Activated effector memory CD4-positive, alpha-beta T cell treated with anti-CD3 and anti-CD28 coated beads, Interleukin-2, amount 50 U/mL, for 16 hours (primary cell): Measurements from ENCODE around the gene JADE2.
"Not testable (repeated sequence)": the region's sequence is repeated elsewhere in the genome, so short reads cannot be mapped to it uniquely, and the experiment has no call there.

Experiments used
- DNase-seq: peaks from one replicate; pipeline ENCODE4 v3.0.0-alpha.2; 2020

JADE2 gene

DNA sequence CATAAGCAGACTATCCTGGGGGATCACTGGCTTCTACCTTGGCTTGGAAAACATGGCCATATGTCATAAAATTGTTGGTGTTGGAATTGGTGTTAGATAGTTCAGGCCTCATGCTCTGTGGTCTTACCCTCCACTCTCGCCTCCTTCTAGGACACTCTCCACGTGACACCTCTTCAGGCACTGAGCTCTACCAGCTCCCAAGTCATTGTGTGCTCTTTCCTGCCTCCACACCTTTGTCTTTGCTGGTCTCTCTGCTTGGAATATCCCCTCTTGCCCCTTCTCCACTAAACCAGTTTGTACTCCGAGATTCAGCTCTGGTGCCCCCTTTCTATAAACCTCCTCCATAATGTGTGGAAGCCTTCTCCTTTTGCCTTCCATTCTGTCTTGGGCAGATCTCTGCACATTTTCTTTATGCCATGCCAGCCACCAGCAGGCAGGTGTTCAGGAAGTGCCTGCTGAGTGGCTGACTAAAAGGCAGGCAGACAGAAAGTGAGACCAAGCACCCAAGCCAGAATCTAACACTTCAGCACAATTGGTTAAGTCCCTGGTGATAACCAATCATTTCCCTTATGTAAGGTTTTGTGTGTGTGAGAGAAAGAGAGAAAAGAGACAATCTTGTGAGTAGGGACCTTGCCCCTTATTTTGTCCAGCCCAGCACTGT, 69.5 kb downstream of the JADE2 start:
- no peak for DNase-seq

DNA sequence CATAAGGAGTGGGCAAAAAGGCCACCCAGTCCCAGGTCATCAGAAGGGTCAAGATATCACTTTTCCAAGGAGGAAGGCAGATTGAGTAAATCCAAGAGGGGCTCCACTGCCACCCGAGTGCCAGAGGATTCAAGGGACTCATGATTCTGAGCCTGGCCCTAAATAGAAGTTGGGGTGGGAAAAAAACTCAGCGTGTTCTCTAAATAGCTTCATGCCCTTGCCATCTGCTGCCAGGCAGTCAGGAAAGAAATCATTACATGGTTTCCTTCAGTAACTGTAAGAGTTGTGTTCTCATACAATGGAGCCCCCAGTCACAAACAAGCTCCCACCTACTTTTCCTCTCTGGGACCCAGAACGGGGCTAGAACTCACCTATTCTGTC, 70.0 kb downstream of the JADE2 start:
- DNase-seq, result no peak

DNA sequence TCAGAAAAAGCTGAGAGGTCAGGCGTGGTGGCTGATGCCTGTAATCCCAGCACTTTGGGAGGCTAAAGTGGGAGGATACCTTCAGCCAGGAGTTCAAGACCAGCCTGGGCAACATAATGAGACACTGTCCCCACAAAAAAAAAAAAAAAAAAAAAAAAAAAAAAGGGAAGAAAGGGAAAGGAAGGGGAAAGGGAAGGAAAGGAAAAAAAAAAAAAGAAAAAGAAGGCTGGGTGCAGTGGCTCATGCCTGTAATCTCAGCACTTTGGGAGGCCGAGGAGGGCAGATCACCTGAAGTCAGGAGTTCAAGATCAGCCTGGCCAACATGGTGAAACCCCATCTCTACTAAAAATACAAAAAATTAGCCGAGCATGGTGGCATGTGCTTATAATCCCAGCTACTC, 74.3 kb downstream of the JADE2 start:
- not testable (repeated sequence) for DNase-seq

DNA sequence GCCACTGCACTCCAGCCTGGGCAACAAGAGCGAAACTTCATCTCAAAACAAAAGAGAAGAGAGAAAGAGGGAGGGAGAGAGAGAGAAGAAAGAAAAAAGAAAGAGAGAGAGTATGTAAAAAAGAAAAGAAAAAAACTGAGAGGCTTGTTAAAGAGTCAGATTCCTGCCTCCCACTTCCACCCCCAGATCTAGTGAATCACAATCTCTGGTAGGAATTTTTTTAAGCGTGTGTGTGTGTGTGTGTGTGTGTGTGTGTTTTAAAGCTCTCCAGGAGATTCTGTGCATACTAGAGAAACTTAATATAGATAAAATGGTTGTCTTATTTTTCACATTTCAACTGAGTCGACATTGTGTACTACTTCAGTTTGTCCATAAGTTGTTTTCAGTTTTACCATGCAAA, 75.1 kb downstream of the JADE2 start:
- no peak for DNase-seq

DNA sequence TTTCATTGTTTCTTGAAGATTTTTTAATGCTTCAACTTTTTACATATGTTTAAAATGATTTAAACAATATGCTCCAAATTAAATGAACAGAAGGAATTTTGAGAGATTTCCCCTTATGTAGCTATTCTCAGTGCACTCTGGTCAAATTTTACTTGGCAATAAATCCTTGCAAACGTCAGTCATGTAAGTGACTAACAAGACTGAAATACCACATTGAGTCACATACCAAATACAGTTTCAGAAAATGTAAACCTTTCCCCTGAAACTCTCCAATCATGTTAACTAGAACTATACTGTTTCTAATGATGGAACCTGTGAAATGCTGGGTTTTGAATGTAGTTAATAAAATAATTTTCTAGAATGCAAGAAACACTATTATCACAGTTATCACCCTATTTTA, 77.6 kb downstream of the JADE2 start:
- no peak for DNase-seq

DNA sequence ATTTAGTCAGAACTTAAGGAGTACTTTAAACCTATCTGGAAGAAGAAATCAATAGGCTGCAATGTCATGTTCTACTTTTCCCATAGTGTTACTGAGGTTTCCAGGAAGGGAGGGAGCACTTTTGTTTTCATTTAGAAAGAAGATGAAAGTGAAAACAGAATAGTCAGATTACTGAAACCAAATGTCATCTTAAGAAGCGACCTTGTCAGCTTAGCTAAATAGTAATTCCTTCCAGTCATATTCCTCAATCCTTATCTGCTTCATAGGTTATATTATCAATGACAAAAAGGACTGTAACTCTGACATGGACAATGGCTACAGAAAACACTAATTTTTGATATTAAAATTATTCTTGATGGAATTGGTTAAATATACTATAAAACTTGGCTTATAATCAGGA, 79.4 kb downstream of the JADE2 start:
- DNase-seq, result no peak

DNA sequence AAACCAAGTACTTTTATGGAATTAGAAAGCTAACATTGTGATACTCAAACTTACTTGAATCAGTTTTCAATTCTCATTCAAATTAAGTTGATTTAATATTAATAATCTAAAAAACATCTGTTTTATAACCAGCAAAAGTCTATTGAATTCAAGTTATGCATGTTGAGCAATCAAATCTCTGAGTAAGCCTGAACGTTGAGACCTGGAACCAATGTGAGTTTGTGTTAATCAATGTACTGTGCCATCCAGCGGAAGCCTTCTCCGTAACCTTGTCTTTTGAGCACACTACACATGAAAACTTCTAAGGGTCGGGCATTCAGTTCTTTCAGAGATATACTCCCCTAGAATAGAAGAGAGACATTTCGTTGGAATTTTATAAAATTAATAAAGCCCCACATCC, 81.3 kb downstream of the JADE2 start:
- no peak for DNase-seq

DNA sequence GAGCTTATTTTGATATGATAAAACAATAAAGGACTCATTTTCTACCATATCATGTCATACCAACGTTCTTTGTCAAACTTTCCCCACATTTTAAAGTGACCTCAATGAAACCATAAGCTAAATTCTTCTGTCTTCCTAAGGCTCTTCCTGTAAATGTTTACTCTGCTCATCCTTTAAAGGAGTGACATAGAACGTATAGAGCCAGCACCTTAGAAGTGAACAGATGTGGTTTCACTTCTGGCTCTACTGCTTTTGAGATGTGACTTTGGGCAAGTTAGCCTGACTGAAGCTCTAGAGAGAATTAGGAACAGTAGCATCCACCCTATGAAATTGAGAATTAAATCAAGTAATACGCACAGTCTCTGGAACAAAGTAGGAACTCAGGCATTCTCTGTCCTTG, 83.1 kb downstream of the JADE2 start:
- no peak for DNase-seq

DNA sequence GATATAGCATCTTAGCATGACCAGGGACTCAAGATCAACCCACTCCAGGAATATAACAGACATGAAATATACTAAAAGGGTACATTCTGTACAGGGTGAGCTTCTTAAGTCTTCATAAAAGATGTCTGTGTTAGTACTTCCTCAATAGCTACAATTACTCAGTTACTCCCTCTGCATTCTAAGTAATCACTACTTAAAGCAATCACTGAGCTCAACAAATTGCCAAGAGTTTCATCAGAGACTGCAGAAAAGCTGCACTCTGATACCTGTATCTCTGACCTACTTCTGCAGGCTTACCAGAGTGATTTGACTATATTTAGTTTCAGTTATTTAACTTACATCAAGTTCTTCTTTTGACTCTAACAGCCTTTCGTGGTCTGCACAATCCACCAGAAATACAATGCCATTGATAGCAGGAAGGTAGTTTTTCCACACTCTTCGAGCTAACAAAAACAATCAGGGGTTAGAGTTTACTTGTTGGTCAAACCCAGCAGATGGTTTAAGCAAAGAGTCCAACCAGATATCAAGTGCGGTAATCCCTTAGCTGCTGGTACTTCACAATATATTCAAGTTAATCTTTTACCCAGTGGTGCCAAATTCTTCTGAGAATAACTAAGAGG, 83.9 kb downstream of the JADE2 start:
- DNase-seq, result no peak

DNA sequence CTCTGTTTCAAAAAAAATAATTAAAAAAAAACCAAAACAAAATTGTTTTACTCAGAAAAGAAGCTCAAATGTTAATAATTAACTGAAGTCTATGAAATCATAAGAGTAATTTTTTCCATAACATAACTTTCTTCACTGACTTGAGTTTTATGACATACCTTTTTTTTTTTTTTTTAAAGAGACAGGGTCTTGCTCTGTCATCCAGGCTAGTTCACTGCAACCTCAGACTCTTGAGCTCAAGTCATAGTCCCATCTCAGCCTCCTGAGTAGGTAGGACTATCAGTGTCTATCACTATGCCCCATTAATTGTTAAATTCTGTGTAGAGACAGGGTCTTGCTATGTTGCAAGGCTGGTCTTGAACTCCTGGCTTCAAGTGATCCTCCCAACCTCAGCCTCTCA, 85.3 kb downstream of the JADE2 start:
- DNase-seq, result no peak

DNA sequence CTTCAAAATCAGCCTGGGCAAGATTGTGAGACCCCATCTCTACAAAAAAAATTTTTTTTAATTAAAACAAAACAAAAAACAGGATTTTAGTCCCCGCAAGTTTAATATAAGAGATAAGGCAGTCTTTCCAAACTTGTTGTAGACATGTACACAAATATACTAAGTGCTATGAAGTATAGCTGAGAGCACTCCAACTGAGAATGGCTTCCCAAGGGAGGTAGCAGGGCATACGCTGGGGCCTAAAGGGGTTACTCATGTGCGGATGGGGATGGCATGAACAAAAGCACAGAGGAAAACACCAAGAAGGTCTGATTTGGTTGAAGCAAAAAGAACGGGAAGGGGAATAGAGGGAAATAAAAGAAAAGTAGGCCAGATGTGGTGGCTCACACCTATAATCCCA, 86.0 kb downstream of the JADE2 start:
- DNase-seq, result no peak

DNA sequence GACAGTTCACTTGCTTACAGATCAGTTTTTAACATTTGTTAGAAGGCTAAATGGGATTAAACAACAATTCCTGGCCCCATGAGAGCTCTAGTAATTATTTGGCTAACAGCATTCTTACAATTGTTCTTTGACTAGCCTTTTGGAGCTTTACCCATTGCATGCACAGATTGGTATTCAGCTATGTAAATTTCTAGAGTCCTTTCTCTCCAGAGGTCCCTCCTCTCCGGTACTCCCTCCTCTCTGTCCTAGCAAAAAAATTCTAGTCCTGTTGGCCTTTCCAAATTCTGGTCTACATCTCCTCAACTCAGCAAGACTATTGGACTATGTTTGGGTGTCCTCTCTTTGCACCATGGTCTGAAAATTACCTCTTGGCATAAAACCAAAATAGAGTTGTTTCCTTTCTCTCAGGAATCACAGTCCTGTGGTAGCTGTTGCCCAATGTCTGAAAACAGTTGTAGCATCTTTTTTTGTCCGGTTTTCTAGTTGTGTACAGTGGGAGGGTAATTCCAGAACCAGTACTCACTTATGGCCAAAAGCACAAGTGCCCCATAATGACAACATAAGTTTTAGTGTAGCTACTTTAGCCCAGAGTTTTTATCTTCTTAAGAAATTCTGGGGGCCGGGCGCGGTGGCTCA, 89.1 kb downstream of the JADE2 start:
- no peak for DNase-seq

DNA sequence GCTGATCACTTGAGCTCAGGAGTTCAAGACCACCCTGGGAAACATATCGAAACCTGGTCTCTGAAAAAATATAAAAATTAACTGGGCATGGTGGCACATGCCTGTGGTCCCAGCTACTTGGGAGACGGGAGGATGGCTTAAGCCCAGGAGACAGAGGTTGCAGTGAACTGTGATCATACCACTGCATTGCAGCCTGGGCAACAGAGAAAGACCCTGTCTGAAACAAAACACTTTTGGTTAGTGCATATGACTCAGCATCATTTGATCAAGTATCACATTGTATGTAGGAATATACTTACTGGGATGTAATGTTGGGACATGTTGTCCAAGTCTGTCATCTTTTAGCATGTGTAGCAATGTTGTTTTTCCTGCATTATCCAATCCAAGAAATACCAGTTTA, 95.2 kb downstream of the JADE2 start:
- no peak for DNase-seq

DNA sequence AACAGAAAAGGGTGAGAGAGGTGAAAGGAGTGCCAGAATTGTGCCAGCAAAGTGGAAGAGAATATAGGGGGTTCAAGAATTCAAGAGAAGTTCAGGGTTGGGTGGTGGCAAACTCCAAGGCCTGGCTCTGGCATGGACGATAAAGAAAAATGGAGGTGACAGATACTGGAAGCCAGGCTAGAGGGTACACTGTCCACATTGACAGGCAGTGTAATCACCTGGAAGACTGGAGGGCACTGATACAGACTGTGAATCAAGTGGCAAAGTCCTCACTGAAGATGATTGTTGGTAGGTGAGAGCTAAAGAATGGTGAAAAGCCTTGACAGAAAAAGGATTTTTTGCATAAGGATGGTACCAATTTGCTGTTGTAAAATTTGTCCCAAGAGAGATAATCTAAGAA, 100.1 kb downstream of the JADE2 start:
- no peak for DNase-seq

DNA sequence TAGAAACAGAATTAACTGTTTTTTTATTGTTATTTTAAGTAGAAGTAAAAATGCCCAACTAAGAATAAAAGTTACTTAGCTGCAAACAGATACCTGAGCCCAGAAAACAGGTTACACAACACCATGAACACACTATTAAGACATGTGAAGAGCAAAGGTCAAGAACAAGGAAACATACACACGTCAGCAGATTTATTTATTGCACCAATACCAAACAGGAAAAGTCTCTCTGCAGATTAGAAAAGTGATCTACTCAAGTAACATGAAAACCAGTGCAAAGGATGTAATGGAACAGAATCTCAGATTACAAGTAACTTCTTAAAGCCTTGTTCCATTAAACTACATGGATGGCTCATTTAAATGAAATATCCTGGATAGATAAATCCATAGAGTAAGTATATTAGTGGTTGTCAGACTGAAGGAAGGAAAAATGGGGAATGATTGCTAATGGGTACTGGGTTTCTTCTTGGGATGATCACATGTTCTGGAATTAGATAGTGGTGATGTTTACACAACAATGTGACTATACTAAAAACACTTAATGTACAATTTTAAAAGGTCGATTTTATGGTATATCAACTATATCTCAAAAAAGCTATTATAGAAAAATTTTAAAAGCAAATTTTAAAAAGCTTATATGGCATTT, 101.0 kb downstream of the JADE2 start:
- DNase-seq, result no peak
